NCI-H774 (cell line): ENCODE data around the gene GPR171.
"Not testable (repeated sequence)": the region's sequence is repeated elsewhere in the genome, so short reads cannot be mapped to it uniquely, and the experiment has no call there.

Experiments
- DNase-seq: peaks from one replicate; lab custom pipeline; 2025; lab: John Stamatoyannopoulos, UW

GPR171 gene

GRCh38 chr3:151175952-151176351 lies 27.1 kb downstream of the GPR171 start:
- no peak for DNase-seq

- DNase-seq: no peak
Observed at GRCh38 chr3:151174351-151174750, 28.7 kb downstream of the GPR171 start.

DNA sequence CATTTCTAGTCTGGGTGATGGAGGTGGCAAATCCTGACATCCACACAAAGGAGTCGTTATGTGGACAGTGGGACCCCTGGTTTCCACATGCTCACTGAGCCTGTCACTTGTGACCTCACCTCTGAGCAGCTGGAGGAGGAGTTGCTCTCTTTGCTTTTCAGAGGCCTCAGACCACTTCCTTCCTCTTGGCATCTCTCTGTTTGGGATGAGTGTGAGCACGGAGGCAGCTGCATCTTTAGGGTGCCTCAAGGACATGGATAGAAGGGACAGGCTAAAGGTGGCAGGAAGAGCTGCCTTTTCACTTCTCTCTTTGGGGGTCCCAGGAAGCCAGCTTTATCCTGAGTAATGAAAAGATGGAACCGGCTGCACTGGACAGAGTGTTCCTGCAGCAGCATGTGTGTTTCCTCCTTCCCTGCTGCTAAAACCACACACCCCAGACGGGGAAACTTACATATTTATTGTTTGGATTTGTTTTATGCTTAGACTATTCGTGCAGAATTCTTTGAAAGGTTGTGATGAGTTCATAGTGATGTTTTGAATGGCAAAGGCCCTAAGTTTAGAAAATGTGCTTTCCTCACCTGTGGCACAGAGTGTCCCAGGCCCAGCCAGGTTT lies 31.8 kb downstream of the GPR171 start:
- DNase-seq: no peak

GRCh38 chr3:151169948-151170679 lies 32.9 kb downstream of the GPR171 start:
- not testable (repeated sequence) for DNase-seq

- DNase-seq: no peak
Observed at GRCh38 chr3:151169262-151169947, 33.6 kb downstream of the GPR171 start.

GRCh38 chr3:151168269-151169094 lies 34.5 kb downstream of the GPR171 start:
- DNase-seq: peak; percentile 65

GRCh38 chr3:151166161-151166560 lies 36.9 kb downstream of the GPR171 start:
- no peak for DNase-seq

DNA sequence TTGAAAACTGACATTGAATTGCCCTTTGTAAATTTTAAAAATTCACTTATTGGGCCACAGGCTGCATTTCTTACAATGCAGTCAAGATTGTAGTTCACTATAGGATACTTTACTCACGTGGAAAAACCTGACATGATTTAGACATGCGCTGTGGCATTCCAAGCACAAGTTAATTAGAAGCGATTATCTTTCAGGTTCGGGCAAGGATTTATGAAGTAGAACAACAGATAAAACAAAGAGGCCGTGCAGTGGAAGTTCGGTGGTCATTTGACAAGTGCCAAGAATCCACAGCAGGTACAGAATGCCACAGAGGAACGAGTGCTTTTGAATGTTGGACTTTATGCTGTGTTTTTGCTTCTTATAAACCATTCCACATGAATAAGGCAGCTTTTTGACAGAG lies 37.8 kb downstream of the GPR171 start:
- DNase-seq: no peak

DNA sequence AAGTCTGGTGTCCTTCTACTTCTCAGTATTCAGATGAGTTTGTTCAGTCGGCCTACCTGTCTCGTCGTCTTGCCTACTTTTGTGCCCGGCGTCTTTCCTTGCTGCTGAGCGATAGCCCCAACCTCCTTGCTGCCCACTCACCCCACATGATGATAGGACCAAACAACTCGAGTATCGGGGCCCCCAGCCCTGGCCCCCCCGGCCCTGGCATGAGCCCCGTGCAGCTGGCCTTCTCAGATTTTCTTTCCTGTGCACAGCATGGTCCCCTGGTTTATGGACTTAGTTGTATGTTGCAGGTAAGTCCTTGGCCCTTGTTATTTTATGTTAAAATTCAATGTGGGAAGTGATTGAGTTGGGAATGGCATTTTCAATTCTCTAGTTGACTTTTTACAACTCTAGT lies 43.2 kb downstream of the GPR171 start:
- no peak for DNase-seq

- DNase-seq: peak; percentile 57
Observed at GRCh38 chr3:151156618-151157216, 46.3 kb downstream of the GPR171 start.

- no peak for DNase-seq
Observed at GRCh38 chr3:151155409-151156128, 47.4 kb downstream of the GPR171 start.

GRCh38 chr3:151154566-151154965 lies 48.5 kb downstream of the GPR171 start:
- DNase-seq: no peak

DNA sequence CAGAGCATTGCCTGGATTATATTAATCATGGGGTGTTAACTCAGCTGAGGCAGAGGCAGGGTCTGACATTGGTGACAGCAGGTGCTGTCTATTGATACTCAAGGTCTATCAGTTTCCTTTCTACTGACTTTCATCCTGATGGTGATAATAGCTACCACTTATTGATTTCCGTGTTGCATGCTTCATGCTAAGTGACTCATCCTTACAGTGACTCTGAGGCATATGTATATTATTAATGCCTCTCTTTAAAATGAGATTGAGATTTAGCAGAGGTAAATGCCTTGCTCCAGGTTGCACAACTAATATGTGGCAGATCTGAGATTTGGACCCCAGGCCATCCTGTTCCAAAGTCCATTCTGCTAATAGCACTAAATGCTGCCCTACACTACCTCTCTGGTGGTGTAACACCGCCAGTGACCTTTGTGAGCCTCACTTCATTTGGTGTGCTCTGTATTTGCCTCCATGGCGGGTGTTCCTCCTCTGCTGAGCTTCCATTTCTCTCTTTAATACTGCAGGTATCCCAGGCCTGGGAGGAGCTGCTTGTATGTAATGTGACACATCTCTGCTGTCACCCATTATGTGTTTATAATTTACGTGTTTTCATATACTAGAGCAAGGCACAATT lies 50.4 kb downstream of the GPR171 start:
- DNase-seq: no peak
